Measurements from ENCODE around the gene MYH10.
A peak's percentile ranks its signal among the peaks of the same experiment; 100 is the strongest.

The MYH10 gene

DNA sequence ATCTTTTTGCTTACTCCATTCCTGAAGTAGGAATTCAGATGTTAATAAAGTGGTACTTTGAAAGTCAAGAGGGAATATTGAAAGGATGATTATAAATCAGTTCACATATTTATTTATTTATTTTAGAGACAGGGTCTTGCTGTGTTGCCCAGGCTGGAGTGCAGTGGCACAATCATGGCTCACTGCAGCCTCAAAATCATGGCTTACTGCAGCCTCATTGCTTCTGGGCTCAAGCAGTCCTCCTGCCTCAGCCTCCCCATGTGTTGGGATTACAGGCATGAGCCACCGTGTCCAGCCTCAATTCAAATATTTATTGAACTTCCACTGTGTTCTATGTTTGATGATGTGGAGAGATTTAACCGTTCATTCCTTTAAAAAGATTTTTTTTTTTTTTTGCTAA, 188.2 kb downstream of the MYH10 start:
- TF ChIP-seq, protein P1, sequence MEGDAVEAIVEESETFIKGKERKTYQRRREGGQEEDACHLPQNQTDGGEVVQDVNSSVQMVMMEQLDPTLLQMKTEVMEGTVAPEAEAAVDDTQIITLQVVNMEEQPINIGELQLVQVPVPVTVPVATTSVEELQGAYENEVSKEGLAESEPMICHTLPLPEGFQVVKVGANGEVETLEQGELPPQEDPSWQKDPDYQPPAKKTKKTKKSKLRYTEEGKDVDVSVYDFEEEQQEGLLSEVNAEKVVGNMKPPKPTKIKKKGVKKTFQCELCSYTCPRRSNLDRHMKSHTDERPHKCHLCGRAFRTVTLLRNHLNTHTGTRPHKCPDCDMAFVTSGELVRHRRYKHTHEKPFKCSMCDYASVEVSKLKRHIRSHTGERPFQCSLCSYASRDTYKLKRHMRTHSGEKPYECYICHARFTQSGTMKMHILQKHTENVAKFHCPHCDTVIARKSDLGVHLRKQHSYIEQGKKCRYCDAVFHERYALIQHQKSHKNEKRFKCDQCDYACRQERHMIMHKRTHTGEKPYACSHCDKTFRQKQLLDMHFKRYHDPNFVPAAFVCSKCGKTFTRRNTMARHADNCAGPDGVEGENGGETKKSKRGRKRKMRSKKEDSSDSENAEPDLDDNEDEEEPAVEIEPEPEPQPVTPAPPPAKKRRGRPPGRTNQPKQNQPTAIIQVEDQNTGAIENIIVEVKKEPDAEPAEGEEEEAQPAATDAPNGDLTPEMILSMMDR (IDR thresholded peaks at IDR 0.05; ENCODE audit: extremely low read depth, insufficient read depth, missing control alignments) = no peak
- in situ Hi-C loops (cut with MboI; ENCODE audit: low pct_unique_long_range_greater_than_20kb, low sequenced_read_pairs, unreplicated experiment) = no loop called here
- DNase-seq (ENCODE audit: low spot score) = no peak

DNA sequence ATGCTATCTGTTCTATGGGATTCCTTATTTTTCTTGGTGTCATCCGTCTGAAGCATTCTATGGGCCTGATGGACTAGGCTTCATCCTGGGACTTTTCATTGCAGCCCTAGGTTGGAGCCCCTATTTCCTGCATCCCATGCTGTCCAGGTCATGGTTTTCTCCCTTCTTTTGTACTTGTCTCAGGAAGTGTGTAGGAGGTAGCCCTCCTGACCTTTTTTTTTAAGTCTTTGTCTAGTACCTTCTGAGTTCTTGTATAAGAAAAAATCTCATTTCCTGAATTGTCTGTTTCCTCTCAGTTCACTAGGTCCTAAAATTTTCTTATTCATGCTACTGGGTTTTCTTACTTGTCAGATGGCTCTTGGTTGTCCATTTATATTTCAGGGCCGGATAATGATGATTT, 188.8 kb downstream of the MYH10 start:
- TF ChIP-seq, protein P1 (IDR thresholded peaks at IDR 0.05; ENCODE audit: extremely low read depth, insufficient read depth, missing control alignments) = no peak
- in situ Hi-C loops (cut with MboI; ENCODE audit: low pct_unique_long_range_greater_than_20kb, low sequenced_read_pairs, unreplicated experiment) = no loop called here
- DNase-seq (ENCODE audit: low spot score) = no peak

DNA sequence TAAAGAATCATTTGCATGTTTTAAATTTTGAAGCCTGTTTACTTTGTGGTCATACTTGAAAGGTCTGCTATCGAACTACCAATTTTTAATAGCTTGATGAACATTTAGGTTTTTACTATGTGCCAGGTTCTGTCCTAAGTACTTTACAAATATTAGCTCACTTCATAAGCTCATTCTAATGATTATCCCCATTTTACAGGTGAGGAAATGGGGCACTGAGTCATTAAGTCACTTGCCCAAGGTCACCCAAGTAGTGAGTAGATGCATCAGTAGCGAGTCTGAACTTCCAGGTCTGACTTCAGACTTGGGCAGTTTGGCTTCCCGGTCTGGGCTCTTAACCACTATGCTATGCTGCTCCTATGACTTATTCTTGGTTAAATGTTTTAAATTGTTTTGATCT, 190.8 kb downstream of the MYH10 start:
- in situ Hi-C loops (cut with MboI; ENCODE audit: low pct_unique_long_range_greater_than_20kb, low sequenced_read_pairs, unreplicated experiment) = no loop called here

DNA sequence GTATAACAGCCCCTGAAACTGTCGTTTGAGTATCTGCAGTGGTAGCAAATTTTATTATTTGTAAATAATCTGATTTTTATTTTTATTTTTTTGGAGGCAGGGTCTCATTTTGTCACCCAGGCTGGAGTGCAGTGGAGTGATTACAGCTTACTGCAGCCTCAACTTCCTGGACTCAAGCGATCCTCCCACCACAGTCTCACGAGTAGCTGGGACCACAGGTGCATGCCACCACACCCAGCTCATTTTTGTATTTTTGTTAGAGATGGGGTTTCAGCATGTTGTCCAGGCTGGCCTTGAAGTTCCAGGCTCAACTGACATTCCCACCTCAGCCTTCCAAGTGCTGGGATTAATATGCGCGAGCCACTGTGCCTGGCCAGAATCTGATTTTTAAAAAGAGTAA, 192.1 kb downstream of the MYH10 start:
- TF ChIP-seq, protein P1 (IDR thresholded peaks at IDR 0.05; ENCODE audit: extremely low read depth, insufficient read depth, missing control alignments) = no peak
- DNase-seq (ENCODE audit: low spot score) = no peak
- in situ Hi-C loops (cut with MboI; ENCODE audit: low pct_unique_long_range_greater_than_20kb, low sequenced_read_pairs, unreplicated experiment) = no loop called here

More for the DNA sequence above, 190.8 kb downstream of the MYH10 start:
- DNase-seq (ENCODE audit: low spot score) = no peak
- TF ChIP-seq, protein P1 (IDR thresholded peaks at IDR 0.05; ENCODE audit: extremely low read depth, insufficient read depth, missing control alignments) = no peak

DNA sequence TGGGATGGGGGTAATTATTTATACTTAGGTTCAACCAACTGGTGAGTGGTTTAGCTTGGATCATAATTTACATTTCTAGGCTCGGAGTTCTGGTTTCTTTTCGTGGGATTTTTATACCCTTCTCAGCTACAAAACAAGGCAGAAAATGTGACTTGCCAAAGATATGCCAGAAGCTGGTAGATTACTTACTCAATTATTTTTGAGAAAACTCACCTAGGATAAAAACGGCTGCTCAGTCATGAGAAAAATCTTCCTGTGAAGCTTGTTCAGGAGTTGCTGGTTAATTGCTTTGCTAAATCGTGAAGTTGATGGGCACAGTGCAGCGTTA, 193.7 kb downstream of the MYH10 start:
- no peak for DNase-seq (ENCODE audit: low spot score)
- in situ Hi-C loops (cut with MboI; ENCODE audit: low pct_unique_long_range_greater_than_20kb, low sequenced_read_pairs, unreplicated experiment) = no loop called here
- TF ChIP-seq, protein P1 (IDR thresholded peaks at IDR 0.05; ENCODE audit: extremely low read depth, insufficient read depth, missing control alignments) = no peak

DNA sequence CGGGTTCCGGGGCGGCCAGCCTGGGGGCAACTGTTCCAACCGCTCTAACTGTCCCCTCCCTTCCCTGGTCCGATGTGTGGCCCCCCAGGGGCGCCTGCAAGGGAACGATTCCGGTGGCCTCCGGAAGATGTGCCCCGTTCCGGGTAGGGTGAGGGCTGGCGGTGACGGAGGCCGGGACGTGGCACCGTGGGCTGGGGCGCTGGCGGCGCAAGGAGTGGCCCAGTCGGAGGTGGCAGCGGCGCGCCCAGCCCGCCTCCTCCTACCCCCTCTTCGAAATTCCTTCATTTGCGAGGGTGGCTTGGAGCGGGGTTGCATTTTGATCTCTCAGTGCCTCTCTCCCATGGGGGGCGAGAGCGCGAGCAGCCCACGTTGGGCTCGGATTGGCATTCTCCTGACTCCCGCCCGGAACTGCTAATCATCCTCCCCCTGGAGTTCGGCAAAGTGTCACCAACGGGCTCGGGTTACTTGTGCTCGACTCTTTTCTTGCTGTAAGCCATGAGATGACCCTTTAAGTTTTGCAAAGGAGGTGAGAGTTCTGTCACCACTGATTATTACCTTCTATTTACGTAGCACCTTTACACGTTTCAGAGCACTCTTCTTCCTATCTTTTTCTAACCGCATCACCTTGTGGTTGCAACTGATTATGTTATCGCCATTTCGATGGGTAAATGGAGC, 194.2 kb downstream of the MYH10 start:
- in situ Hi-C loops (cut with MboI; ENCODE audit: low pct_unique_long_range_greater_than_20kb, low sequenced_read_pairs, unreplicated experiment) = no loop called here
- peak; percentile 60 for DNase-seq (ENCODE audit: low spot score)
- TF ChIP-seq, protein P1 (IDR thresholded peaks at IDR 0.05; ENCODE audit: extremely low read depth, insufficient read depth, missing control alignments) = no peak

Data from GM13977 (cell line).